ENCODE data around the gene NKG7. TPM values are rescaled to one million over a fixed set of nuclear protein-coding genes. Genes with fewer than 3 reads are reported as not detected.

Gene NKG7
- total RNA-seq, 1 donor from 2014 or later: not detected

GRCh38 chr19:51337861-51338562 lies 34.4 kb downstream of the NKG7 start:
- H3K4me3 ChIP-seq (ENCODE audit: low read depth, low read length): no peak overlapping the region
- no peaks in the 10 kb centered on the region for H3K36me3 ChIP-seq (ENCODE audit: control insufficient read depth, insufficient read depth, low read length)
- H3K27me3 ChIP-seq (ENCODE audit: control insufficient read depth, insufficient read depth, low read length): no peaks in the 10 kb centered on the region
- DNase-seq (ENCODE audit: low read depth): no peak
- no peak for FAIRE-seq
- TF ChIP-seq CTCF (IDR thresholded peaks at IDR 0.05; ENCODE audit: insufficient read depth, low read length, severe bottlenecking): no peak

DNA sequence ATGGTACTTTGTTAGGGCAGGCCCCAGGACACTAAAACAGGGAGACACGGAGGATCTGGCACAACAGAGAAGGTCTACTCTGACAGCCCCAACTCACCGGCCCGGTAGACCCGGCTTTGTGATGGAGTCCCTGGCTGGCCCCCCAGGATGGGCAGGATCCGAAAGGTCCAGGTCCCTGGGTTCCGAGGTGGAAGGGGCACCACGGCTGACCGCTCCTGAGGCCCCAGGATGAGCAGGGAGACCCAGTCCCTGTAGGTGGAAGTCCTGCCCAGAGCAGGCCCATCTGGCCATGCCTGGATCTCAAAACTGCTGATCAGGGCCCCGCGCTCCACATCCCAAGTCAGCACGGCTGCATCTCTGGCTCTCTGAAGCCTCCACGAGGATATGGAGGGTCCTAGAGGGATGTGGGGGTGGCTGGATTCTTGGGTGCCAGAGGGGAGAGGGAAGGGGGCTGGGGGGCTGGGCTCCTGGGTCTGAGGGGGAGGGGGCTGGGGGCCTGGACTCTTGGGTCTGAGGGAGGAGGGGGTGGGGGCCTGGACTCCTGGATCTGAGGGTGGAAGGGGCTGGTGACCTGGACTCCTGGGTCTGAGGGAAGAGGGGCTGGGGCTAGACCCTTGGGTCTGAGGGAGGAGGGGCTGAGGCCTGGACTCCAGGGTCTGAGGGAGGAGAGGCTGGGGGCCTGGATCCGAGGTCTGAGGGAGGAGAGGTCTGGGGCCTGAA lies 35.2 kb downstream of the NKG7 start:
- no peaks in the 10 kb centered on the region for H3K27me3 ChIP-seq (ENCODE audit: control insufficient read depth, insufficient read depth, low read length)
- FAIRE-seq (no peak), DNase-seq (ENCODE audit: low read depth) (no peak)
- no peak for TF ChIP-seq CTCF (IDR thresholded peaks at IDR 0.05; ENCODE audit: insufficient read depth, low read length, severe bottlenecking)
- no peak overlapping the region for H3K4me3 ChIP-seq (ENCODE audit: low read depth, low read length)
- H3K36me3 ChIP-seq (ENCODE audit: control insufficient read depth, insufficient read depth, low read length): no peaks in the 10 kb centered on the region

GRCh38 chr19:51333836-51334460 lies 38.5 kb downstream of the NKG7 start:
- FAIRE-seq (no peak), DNase-seq (ENCODE audit: low read depth) (no peak)
- Histone ChIP-seq H3K4me3 (ENCODE audit: low read depth, low read length) (no peak overlapping the region), H3K36me3 (ENCODE audit: control insufficient read depth, insufficient read depth, low read length) (no peaks in the 10 kb centered on the region), H3K27me3 (ENCODE audit: control insufficient read depth, insufficient read depth, low read length) (no peaks in the 10 kb centered on the region)
- TF ChIP-seq CTCF (IDR thresholded peaks at IDR 0.05; ENCODE audit: insufficient read depth, low read length, severe bottlenecking): no peak

- no peak for TF ChIP-seq CTCF (IDR thresholded peaks at IDR 0.05; ENCODE audit: insufficient read depth, low read length, severe bottlenecking)
- Histone ChIP-seq H3K27me3 (ENCODE audit: control insufficient read depth, insufficient read depth, low read length) (peaks cover 2% of the 10 kb centered on the region), H3K36me3 (ENCODE audit: control insufficient read depth, insufficient read depth, low read length) (no peaks in the 10 kb centered on the region), H3K4me3 (ENCODE audit: low read depth, low read length) (no peak overlapping the region)
- DNase-seq (ENCODE audit: low read depth) (no peak), FAIRE-seq (no peak)
These were observed 40.7 kb downstream of the NKG7 start for GRCh38 chr19:51331716-51332115.

DNA sequence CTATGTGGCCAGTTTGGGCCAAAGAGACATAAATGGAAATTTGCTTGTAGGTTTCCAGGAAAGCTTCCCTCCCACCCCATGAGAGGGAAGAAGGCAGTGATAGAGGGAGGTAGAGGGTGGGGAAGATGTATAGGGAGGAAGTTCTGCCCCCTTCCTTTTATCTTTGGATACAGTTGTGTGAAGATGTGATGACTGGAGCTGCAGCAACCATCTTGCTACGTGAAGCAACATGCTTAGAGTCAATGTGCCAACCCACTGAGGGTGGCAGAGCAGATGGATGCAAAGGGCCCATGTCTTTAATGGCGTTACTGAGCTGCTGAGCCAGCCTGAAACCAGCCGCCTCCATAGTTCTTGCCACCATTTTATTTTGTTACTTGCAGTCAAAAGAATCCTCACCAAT lies 41.3 kb downstream of the NKG7 start:
- Histone ChIP-seq H3K4me3 (ENCODE audit: low read depth, low read length) (no peak overlapping the region), H3K27me3 (ENCODE audit: control insufficient read depth, insufficient read depth, low read length) (peaks cover 2% of the 10 kb centered on the region), H3K36me3 (ENCODE audit: control insufficient read depth, insufficient read depth, low read length) (no peaks in the 10 kb centered on the region)
- no peak for FAIRE-seq
- no peak for DNase-seq (ENCODE audit: low read depth)
- no peak for TF ChIP-seq CTCF (IDR thresholded peaks at IDR 0.05; ENCODE audit: insufficient read depth, low read length, severe bottlenecking)

All from bronchial epithelial cell (primary cell).